GM12865 (cell line): Measurements from ENCODE around the gene MB21D2.

Source experiments
- DNase-seq: peaks from one replicate; pipeline ENCODE4 v3.0.0; 2010; ENCODE audit warnings: low read depth
- H3K4me3 ChIP-seq: 2 replicates; pipeline ENCODE4 v1.5.1; 2011; ENCODE audit warnings: mild to moderate bottlenecking, low read depth, low read length, control low read depth
- TF ChIP-seq, protein P1 (sequence below): IDR thresholded peaks from 2 replicates; pipeline ENCODE4 v1.5.1; 2011; ENCODE audit warnings: low read length, control low read depth, low read depth, inconsistent platforms; ENCODE audit not compliant: insufficient read depth; ENCODE audit errors: missing control alignments

The MB21D2 gene

DNA sequence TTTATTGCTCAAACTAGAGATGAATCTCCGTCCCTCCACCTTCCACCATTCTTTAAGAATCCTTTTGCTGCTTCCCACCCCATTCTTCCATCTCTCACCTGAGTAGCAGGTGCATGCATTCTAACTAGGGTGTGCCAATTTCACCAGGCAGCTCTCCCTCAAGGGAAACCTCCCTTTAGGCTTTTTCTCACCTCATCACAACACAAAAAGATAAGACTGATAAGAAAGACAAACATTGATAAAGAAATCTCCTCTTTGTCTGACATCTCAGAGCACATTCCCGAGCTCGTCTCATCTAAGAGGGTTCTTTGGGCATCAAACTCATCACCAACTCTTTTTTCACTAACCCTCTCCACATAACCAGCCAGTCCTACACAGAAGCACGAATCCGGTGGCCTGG is 23.0 kb downstream of the MB21D2 start:
- no peak for DNase-seq
- TF ChIP-seq, protein P1, sequence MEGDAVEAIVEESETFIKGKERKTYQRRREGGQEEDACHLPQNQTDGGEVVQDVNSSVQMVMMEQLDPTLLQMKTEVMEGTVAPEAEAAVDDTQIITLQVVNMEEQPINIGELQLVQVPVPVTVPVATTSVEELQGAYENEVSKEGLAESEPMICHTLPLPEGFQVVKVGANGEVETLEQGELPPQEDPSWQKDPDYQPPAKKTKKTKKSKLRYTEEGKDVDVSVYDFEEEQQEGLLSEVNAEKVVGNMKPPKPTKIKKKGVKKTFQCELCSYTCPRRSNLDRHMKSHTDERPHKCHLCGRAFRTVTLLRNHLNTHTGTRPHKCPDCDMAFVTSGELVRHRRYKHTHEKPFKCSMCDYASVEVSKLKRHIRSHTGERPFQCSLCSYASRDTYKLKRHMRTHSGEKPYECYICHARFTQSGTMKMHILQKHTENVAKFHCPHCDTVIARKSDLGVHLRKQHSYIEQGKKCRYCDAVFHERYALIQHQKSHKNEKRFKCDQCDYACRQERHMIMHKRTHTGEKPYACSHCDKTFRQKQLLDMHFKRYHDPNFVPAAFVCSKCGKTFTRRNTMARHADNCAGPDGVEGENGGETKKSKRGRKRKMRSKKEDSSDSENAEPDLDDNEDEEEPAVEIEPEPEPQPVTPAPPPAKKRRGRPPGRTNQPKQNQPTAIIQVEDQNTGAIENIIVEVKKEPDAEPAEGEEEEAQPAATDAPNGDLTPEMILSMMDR: no peak
- H3K4me3 ChIP-seq: no peak overlapping the region

DNA sequence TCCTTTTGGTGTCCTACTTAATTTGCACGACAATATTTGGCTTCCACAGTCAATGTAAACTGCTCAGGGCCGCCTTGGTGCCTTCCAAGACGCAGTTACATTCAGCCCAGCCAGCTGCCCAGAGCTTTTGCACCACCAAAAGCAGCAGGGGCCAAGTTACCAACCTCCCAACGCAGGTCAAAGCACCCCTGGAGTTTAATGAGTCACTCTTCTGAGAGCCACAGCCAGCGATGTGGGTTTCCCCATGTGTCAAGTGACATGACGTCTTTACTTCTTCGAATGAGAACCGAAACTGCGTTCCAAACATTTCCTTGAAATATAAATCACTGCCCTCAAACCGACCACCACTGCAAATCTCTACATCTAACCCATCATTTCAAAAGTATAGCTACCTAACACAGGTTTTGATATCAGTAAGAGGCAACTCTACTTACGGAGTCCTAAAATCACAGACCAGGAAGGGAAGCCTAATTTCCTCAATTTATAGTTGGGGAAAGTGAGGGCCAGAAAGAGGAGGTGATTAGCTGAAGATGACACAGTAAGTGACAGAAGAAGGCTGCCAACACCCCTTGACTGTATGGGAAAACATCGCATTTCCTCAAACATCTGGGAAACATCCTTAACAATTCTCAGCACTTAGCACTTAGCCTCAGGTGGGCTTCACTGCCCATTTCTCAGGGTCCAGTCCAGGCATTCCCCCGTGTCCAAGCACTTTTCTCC is 24.5 kb downstream of the MB21D2 start:
- peak; percentile 98 for DNase-seq
- peak overlapping the region; percentile 33 for H3K4me3 ChIP-seq
- TF ChIP-seq, protein P1: no peak

DNA sequence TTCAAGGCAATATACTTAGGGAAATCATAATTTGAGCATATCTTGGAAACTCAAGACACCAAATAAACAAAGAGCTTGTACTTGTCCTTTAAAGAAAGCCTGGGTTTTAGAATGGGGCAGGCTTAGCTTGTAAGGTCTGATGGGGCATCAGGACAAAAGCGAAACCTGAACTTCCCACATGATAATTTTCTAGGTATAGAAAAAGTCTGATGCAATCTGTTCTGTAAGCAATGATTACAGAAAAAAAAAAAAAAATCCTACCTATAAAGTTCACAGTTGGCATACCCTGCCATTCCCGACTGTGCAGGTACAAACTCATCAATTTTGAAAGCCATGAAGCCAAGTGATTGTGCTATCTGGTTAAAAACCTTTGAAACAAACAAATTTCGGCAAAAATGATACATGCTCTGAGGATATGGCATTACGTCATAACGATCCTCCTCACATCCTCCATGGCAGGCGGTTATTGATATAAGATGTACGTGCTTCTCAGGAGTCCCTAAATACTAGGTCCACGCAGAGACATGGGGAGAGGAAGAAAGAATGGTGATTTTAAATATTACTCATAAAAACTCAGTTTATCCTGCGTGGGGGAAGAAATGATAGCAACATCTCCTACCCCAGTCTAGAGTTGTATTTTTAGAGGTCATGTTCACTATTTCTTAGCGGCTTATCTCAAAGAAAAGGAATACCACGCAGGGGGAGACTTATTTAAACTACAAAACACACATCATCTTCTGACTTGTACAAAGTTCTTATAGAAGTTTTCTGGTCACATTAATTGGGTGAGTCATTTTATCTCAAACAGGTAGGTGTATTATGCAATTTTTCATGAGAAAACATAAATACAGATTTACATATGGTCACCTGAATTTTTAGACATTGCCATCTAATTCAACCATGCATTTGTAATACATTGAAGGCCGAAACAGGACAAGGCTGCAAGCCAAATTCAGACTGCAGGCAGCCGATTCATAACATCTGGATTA is 27.0 kb downstream of the MB21D2 start:
- TF ChIP-seq, protein P1: no peak
- no peak overlapping the region for H3K4me3 ChIP-seq
- no peak for DNase-seq

DNA sequence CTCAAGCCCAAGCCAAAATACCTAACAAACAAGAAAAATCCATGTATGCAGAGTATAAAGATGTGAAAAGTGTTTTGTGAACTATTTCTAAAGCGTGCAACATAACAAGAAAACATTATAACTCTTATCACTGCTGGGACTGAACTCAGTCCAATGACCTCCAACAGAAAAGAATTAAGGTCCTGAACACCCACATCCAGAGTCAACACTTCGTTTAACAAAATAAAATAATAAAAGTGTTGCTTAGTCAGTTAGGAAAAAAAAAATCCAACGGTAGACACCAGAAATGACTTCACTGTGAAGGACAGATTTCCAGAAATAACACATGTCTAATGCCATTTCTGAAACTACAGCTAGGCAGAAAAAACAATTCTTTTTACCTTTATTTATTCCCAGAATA is 28.0 kb downstream of the MB21D2 start:
- no peak for DNase-seq
- TF ChIP-seq, protein P1: no peak
- H3K4me3 ChIP-seq: no peak overlapping the region

DNA sequence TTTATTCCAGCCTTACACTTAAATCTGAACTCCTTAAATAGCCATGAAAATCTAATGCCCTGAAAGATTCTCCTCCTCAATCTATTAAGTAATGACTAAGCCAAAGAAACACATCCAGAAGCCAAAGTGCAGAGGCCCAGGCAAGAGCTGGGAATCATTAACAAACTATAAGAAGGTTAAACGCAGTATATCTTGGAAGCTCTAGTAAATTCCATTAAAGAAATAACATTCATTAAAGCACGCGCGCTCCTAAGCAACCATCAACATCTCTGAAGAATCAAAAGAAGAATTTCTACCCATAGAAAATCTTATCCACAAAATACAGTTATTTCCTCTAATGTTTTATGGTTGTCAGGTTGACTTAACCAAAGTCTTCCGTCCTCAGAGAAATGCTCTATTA is 29.5 kb downstream of the MB21D2 start:
- TF ChIP-seq, protein P1: no peak
- no peak overlapping the region for H3K4me3 ChIP-seq
- DNase-seq: no peak

DNA sequence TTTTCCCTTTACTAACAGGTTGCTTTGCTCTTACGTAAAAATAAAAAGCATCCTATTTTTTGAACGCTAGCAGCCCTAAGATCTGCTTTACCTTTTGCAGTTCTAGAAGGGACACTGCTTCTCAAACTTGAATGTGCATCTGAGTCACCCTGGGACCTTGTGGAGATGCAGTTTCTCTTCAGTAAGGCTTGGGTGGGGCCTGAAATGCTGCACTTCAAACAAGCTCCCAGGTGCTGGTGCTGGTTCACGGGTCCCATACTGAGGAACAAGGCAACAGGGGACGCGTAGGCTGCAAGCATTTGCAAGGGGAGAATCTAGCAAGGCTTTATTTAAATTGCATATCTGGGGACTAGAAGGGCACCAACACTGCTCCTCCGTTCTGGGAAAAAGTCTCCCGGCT is 30.0 kb downstream of the MB21D2 start:
- H3K4me3 ChIP-seq: peak overlapping the region; percentile 54
- TF ChIP-seq, protein P1: no peak
- DNase-seq: peak; percentile 74

DNA sequence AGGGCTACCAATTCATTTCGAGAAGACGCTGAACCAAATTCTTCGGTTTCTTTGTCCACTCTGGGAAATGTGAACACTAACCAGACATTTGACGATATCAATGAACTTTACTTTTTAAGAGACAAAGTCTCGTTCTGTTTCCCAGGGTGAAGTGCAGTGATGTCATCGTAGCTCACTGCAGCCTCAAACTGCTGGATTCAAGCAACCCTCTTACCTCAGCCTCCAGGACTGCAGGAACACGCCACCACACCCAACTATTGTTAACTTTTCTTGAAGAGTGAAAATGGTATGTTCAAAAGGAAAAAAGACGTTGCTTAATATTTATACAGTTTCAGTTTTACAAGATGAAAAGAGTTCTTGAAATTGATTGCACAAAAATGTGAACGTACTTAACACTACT is 30.6 kb downstream of the MB21D2 start:
- TF ChIP-seq, protein P1: no peak
- peak overlapping the region; percentile 54 for H3K4me3 ChIP-seq
- DNase-seq: peak; percentile 77
